GM21423 (cell line): ENCODE data around the gene RANBP2.
A peak's percentile ranks its signal among the peaks of the same experiment; 100 is the strongest.
"Not testable (repeated sequence)": the region's sequence is repeated elsewhere in the genome, so short reads cannot be mapped to it uniquely, and the experiment has no call there.

Source experiments
- ATAC-seq: cut with Tn5 transposase; IDR thresholded peaks from one replicate; pipeline ENCODE4 v1.9.1; 2021; ENCODE audit warnings: mild to moderate bottlenecking, moderate library complexity; ENCODE audit not compliant: unreplicated experiment

The RANBP2 gene

GRCh38 chr2:108719149-108720044, at the start of gene RANBP2:
Gene RANBP2 (plus strand): TSS chr2:108719482. CDS start chr2:108719607, 125 bp downstream.
- ATAC-seq: peak; percentile 99

- ATAC-seq: not testable (repeated sequence)
Measured at GRCh38 chr2:108670282-108670681, 49.0 kb upstream of the RANBP2 start.

- ATAC-seq: not testable (repeated sequence)
Measured at GRCh38 chr2:108672200-108672805, 47.0 kb upstream of the RANBP2 start.

- ATAC-seq: not testable (repeated sequence)
Measured at GRCh38 chr2:108676522-108676921, 42.8 kb upstream of the RANBP2 start.

GRCh38 chr2:108677239-108677744, 42.0 kb upstream of the RANBP2 start:
- not testable (repeated sequence) for ATAC-seq

GRCh38 chr2:108678198-108678651, 41.1 kb upstream of the RANBP2 start:
- ATAC-seq: not testable (repeated sequence)

- ATAC-seq: not testable (repeated sequence)
Measured at GRCh38 chr2:108680805-108681204, 38.5 kb upstream of the RANBP2 start.

- ATAC-seq: not testable (repeated sequence)
Measured at GRCh38 chr2:108688818-108689756, 30.2 kb upstream of the RANBP2 start.

- peak; percentile 75 for ATAC-seq
Measured at GRCh38 chr2:108690001-108690400, 29.3 kb upstream of the RANBP2 start.

GRCh38 chr2:108691447-108691846, 27.8 kb upstream of the RANBP2 start:
- no peak for ATAC-seq

GRCh38 chr2:108701208-108701607, 18.1 kb upstream of the RANBP2 start:
- no peak for ATAC-seq

- no peak for ATAC-seq
Measured at GRCh38 chr2:108701806-108702205, 17.5 kb upstream of the RANBP2 start.

GRCh38 chr2:108704871-108705270, 14.4 kb upstream of the RANBP2 start:
- no peak for ATAC-seq

GRCh38 chr2:108707300-108707699, 12.0 kb upstream of the RANBP2 start:
- ATAC-seq: no peak

- not testable (repeated sequence) for ATAC-seq
Measured at GRCh38 chr2:108716971-108717370, 2.3 kb upstream of the RANBP2 start.

GRCh38 chr2:108726048-108726447, 6.8 kb downstream of the RANBP2 start:
- not testable (repeated sequence) for ATAC-seq

GRCh38 chr2:108734656-108735055, 15.4 kb downstream of the RANBP2 start:
- not testable (repeated sequence) for ATAC-seq

GRCh38 chr2:108757973-108758372, 38.7 kb downstream of the RANBP2 start:
- not testable (repeated sequence) for ATAC-seq

- not testable (repeated sequence) for ATAC-seq
Measured at GRCh38 chr2:108762618-108763017, 43.3 kb downstream of the RANBP2 start.

GRCh38 chr2:108766671-108767070, 47.4 kb downstream of the RANBP2 start:
- ATAC-seq: not testable (repeated sequence)
